Measurements from ENCODE around the gene MALSU1. TPM values are rescaled to one million over a fixed set of nuclear protein-coding genes. Genes with fewer than 3 reads are reported as not detected.

MALSU1 gene
- total RNA-seq, 1 donor from 2014 or later: 41.5 TPM

GRCh38 chr7:23357190-23358093, 58.3 kb downstream of the MALSU1 start:
- Mint-ChIP-seq H3K9me3 (ENCODE audit: unreplicated experiment) (no peaks in the 10 kb centered on the region), H3K27me3 (ENCODE audit: unreplicated experiment) (peaks cover 3% of the 10 kb centered on the region), H3K4me3 (ENCODE audit: unreplicated experiment) (no peak overlapping the region), H3K27ac (ENCODE audit: unreplicated experiment) (peak overlapping the region; percentile 70), H3K36me3 (ENCODE audit: low read depth, unreplicated experiment) (peaks cover 3% of the 10 kb centered on the region), H3K4me1 (ENCODE audit: unreplicated experiment) (peaks cover 7% of the 10 kb centered on the region)
- DNase-seq (ENCODE audit: low spot score): no peak
- TF ChIP-seq CTCF (IDR thresholded peaks at IDR 0.05; ENCODE audit: unreplicated experiment): peak; percentile 28

- DNase-seq (ENCODE audit: low spot score): no peak
- H3K4me1 Mint-ChIP-seq (ENCODE audit: unreplicated experiment): peaks cover 6% of the 10 kb centered on the region
- no peak overlapping the region for H3K27ac Mint-ChIP-seq (ENCODE audit: unreplicated experiment)
- H3K9me3 Mint-ChIP-seq (ENCODE audit: unreplicated experiment): no peaks in the 10 kb centered on the region
- no peak for TF ChIP-seq CTCF (IDR thresholded peaks at IDR 0.05; ENCODE audit: unreplicated experiment)
- H3K36me3 Mint-ChIP-seq (ENCODE audit: low read depth, unreplicated experiment): peaks cover 3% of the 10 kb centered on the region
- no peak overlapping the region for H3K4me3 Mint-ChIP-seq (ENCODE audit: unreplicated experiment)
- peaks cover 3% of the 10 kb centered on the region for H3K27me3 Mint-ChIP-seq (ENCODE audit: unreplicated experiment)
Observed at GRCh38 chr7:23358152-23358674, 59.1 kb downstream of the MALSU1 start.

Other genes with a start within 250 kb of the MALSU1 start
- 44.8 TPM for gene KLHL7, start 193.6 kb upstream of the MALSU1 start, total RNA-seq (ENCODE audit: unreplicated experiment)
- gene NUP42, start 117.3 kb upstream of the MALSU1 start, total RNA-seq (ENCODE audit: unreplicated experiment): 32.4 TPM
- 0.49 TPM for gene GPNMB, start 52.6 kb upstream of the MALSU1 start, total RNA-seq (ENCODE audit: unreplicated experiment)
- gene IGF2BP3, start 171.2 kb downstream of the MALSU1 start, total RNA-seq (ENCODE audit: unreplicated experiment): 92.8 TPM
- 107 TPM for gene TRA2A, start 232.6 kb downstream of the MALSU1 start, total RNA-seq (ENCODE audit: unreplicated experiment)

Measured in endothelial cell (in vitro differentiated cells).